Activated CD8-positive, alpha-beta memory T cell treated with anti-CD3 and anti-CD28 coated beads, Interleukin-2, amount 10 ng/mL, durations not matched to agents 7 days and 5 days (primary cell): Measurements from ENCODE around the gene CLIP1. TPM values are rescaled to one million over a fixed set of nuclear protein-coding genes. Genes with fewer than 3 reads are reported as not detected.
"Not testable (repeated sequence)": the region's sequence is repeated elsewhere in the genome, so short reads cannot be mapped to it uniquely, and the experiment has no call there.

Source experiments
- ATAC-seq: fragments of 150-1000 bp; cut with Tn5 transposase; one replicate; pipeline ENCODE4 v1.10.0; 2021; ENCODE audit warnings: moderate library complexity
- CTCF ChIA-PET: fragments of 350-600 bp; sonication (Branson Sonifier 250); formaldehyde crosslinking; loops from one replicate; lab custom pipeline; 2021; ENCODE audit warnings: antibody characterized with exemption; lab: Charles Lee
- DNase-seq: peaks from one replicate; pipeline ENCODE4 v3.0.0-alpha.2; 2020
- H3K27ac Mint-ChIP-seq: one replicate; pipeline ENCODE4 v1.8.0; 2021; ENCODE audit warnings: mild to moderate bottlenecking, mixed read lengths
- H3K27me3 Mint-ChIP-seq: one replicate; pipeline ENCODE4 v1.8.0; 2021; ENCODE audit warnings: mixed read lengths
- H3K36me3 Mint-ChIP-seq: one replicate; pipeline ENCODE4 v1.8.0; 2021; ENCODE audit warnings: mild to moderate bottlenecking, mixed read lengths
- H3K4me1 Mint-ChIP-seq: one replicate; pipeline ENCODE4 v1.8.0; 2021; ENCODE audit warnings: mixed read lengths
- H3K4me3 Mint-ChIP-seq: one replicate; pipeline ENCODE4 v1.8.0; 2021; ENCODE audit warnings: mild to moderate bottlenecking, moderate library complexity, mixed read lengths
- H3K9me3 Mint-ChIP-seq: one replicate; pipeline ENCODE4 v1.8.0; 2022; ENCODE audit warnings: low read depth, mixed read lengths
- total RNA-seq, 2 experiments: library from RNA; stranded (reverse); gene quantifications; one replicate each; pipeline ENCODE4 v1.2.3, GENCODE V29; 2021

The CLIP1 gene
- total RNA-seq, 2 experiments from 2014 or later: 56.2 to 75.7 TPM

- Mint-ChIP-seq H3K4me1 (peaks cover 3% of the 10 kb centered on the region), H3K27me3 (no peaks in the 10 kb centered on the region), H3K27ac (no peak overlapping the region), H3K9me3 (no peaks in the 10 kb centered on the region), H3K4me3 (no peak overlapping the region), H3K36me3 (peaks cover 12% of the 10 kb centered on the region)
- ATAC-seq: no peak
- CTCF ChIA-PET: interaction anchor here (1.3 kb wide), 1 partner anchor 28 kb away, joined by 3 read pairs; no protein-coding TSS in a partner anchor
- no peak for DNase-seq
These were observed 39.5 kb downstream of the CLIP1 start for GRCh38 chr12:122382919-122383350.

GRCh38 chr12:122381021-122381420, 41.4 kb downstream of the CLIP1 start:
- H3K9me3 Mint-ChIP-seq: no peaks in the 10 kb centered on the region
- ATAC-seq (no peak), DNase-seq (no peak)
- H3K27ac Mint-ChIP-seq: no peak overlapping the region
- H3K27me3 Mint-ChIP-seq: no peaks in the 10 kb centered on the region
- H3K36me3 Mint-ChIP-seq: peaks cover 21% of the 10 kb centered on the region
- CTCF ChIA-PET: interaction anchor here (1.4 to 1.6 kb wide), 2 partner anchors 18 to 25 kb away, joined by 5 to 6 read pairs; no protein-coding TSS in a partner anchor
- H3K4me3 Mint-ChIP-seq: no peak overlapping the region
- H3K4me1 Mint-ChIP-seq: peaks cover 3% of the 10 kb centered on the region

- not testable (repeated sequence) for DNase-seq, H3K27me3 Mint-ChIP-seq, H3K27ac Mint-ChIP-seq, H3K9me3 Mint-ChIP-seq, ATAC-seq, H3K4me3 Mint-ChIP-seq
- Mint-ChIP-seq H3K36me3 (peaks cover 23% of the 10 kb centered on the region), H3K4me1 (peaks cover 13% of the 10 kb centered on the region)
- CTCF ChIA-PET: interaction anchor here (1.3 kb wide), 1 partner anchor 23 kb away, joined by 5 read pairs; no protein-coding TSS in a partner anchor
These were observed 45.7 kb downstream of the CLIP1 start for GRCh38 chr12:122376751-122377150.

GRCh38 chr12:122374707-122375106, 47.8 kb downstream of the CLIP1 start:
- CTCF ChIA-PET: interaction anchor here (0.9 to 1.4 kb wide), 3 partner anchors 19 to 38 kb away, joined by 3 to 7 read pairs (median 6); no protein-coding TSS in a partner anchor
- no peaks in the 10 kb centered on the region for H3K27me3 Mint-ChIP-seq
- H3K4me1 Mint-ChIP-seq: peaks cover 19% of the 10 kb centered on the region
- no peak overlapping the region for H3K4me3 Mint-ChIP-seq
- no peaks in the 10 kb centered on the region for H3K9me3 Mint-ChIP-seq
- ATAC-seq: no peak
- H3K36me3 Mint-ChIP-seq: peaks cover 21% of the 10 kb centered on the region
- no peak for DNase-seq
- H3K27ac Mint-ChIP-seq: no peak overlapping the region

- H3K9me3 Mint-ChIP-seq: no peaks in the 10 kb centered on the region
These were observed 50.9 kb downstream of the CLIP1 start for GRCh38 chr12:122371475-122372045.

GRCh38 chr12:122368361-122369073, 54.0 kb downstream of the CLIP1 start:
- CTCF ChIA-PET: interaction anchor here (1.6 kb wide), 1 partner anchor 12 kb away, joined by 6 read pairs; no protein-coding TSS in a partner anchor
- DNase-seq: no peak
- Mint-ChIP-seq H3K4me1 (peaks cover 30% of the 10 kb centered on the region), H3K27ac (no peak overlapping the region), H3K36me3 (peaks cover 29% of the 10 kb centered on the region), H3K27me3 (no peaks in the 10 kb centered on the region), H3K9me3 (no peaks in the 10 kb centered on the region), H3K4me3 (no peak overlapping the region)
- ATAC-seq: no peak

More at GRCh38 chr12:122371475-122372045, 50.9 kb downstream of the CLIP1 start:
- ATAC-seq (no peak), DNase-seq (no peak)
- CTCF ChIA-PET: interaction anchor here (1.7 kb wide), 1 partner anchor 16 kb away, joined by 5 read pairs; no protein-coding TSS in a partner anchor
- Mint-ChIP-seq H3K27me3 (no peaks in the 10 kb centered on the region), H3K27ac (peak overlapping the region; percentile 13), H3K4me1 (peaks cover 30% of the 10 kb centered on the region), H3K36me3 (peaks cover 26% of the 10 kb centered on the region), H3K4me3 (no peak overlapping the region)

GRCh38 chr12:122367632-122368031, 54.8 kb downstream of the CLIP1 start:
- not testable (repeated sequence) for H3K27ac Mint-ChIP-seq
- peaks cover 30% of the 10 kb centered on the region for H3K36me3 Mint-ChIP-seq

GRCh38 chr12:122366685-122367475, 55.6 kb downstream of the CLIP1 start:
- peak overlapping the region; percentile 53 for H3K27ac Mint-ChIP-seq

More at GRCh38 chr12:122367632-122368031, 54.8 kb downstream of the CLIP1 start:
- DNase-seq, H3K27me3 Mint-ChIP-seq, H3K4me3 Mint-ChIP-seq, H3K9me3 Mint-ChIP-seq, ATAC-seq: not testable (repeated sequence)
- CTCF ChIA-PET: interaction anchor here (0.8 to 1.6 kb wide), 2 partner anchors 9 to 12 kb away, joined by 3 to 6 read pairs; no protein-coding TSS in a partner anchor
- H3K4me1 Mint-ChIP-seq: peaks cover 29% of the 10 kb centered on the region

GRCh38 chr12:122365226-122365625, 57.2 kb downstream of the CLIP1 start:
- not testable (repeated sequence) for H3K9me3 Mint-ChIP-seq, DNase-seq, H3K27me3 Mint-ChIP-seq, H3K27ac Mint-ChIP-seq, H3K4me3 Mint-ChIP-seq, ATAC-seq
- CTCF ChIA-PET: interaction anchor here (3.8 kb wide), 1 partner anchor 10 kb away, joined by 14 read pairs; no protein-coding TSS in a partner anchor
- Mint-ChIP-seq H3K36me3 (peaks cover 33% of the 10 kb centered on the region), H3K4me1 (peaks cover 14% of the 10 kb centered on the region)

More at GRCh38 chr12:122366685-122367475, 55.6 kb downstream of the CLIP1 start:
- no peak for ATAC-seq
- H3K27me3 Mint-ChIP-seq: no peaks in the 10 kb centered on the region
- H3K36me3 Mint-ChIP-seq: peaks cover 28% of the 10 kb centered on the region
- DNase-seq: no peak
- H3K4me3 Mint-ChIP-seq: no peak overlapping the region
- peaks cover 24% of the 10 kb centered on the region for H3K4me1 Mint-ChIP-seq
- no peaks in the 10 kb centered on the region for H3K9me3 Mint-ChIP-seq
- CTCF ChIA-PET: interaction anchor here (0.8 to 3.8 kb wide), 2 partner anchors 9 to 12 kb away, joined by 3 to 14 read pairs; no protein-coding TSS in a partner anchor

GRCh38 chr12:122363782-122364181, 58.7 kb downstream of the CLIP1 start:
- Mint-ChIP-seq H3K27me3 (no peaks in the 10 kb centered on the region), H3K27ac (no peak overlapping the region), H3K9me3 (no peaks in the 10 kb centered on the region), H3K36me3 (peaks cover 28% of the 10 kb centered on the region), H3K4me1 (peaks cover 14% of the 10 kb centered on the region), H3K4me3 (no peak overlapping the region)
- DNase-seq: no peak
- CTCF ChIA-PET: interaction anchor here (3.8 kb wide), 1 partner anchor 9 kb away, joined by 14 read pairs; no protein-coding TSS in a partner anchor
- ATAC-seq: no peak

- no peak overlapping the region for H3K4me3 Mint-ChIP-seq
- DNase-seq (no peak), ATAC-seq (no peak)
- H3K27me3 Mint-ChIP-seq: no peaks in the 10 kb centered on the region
- H3K4me1 Mint-ChIP-seq: peaks cover 12% of the 10 kb centered on the region
- CTCF ChIA-PET: no interaction called here
- no peaks in the 10 kb centered on the region for H3K9me3 Mint-ChIP-seq
- no peak overlapping the region for H3K27ac Mint-ChIP-seq
- H3K36me3 Mint-ChIP-seq: peaks cover 22% of the 10 kb centered on the region
These were observed 59.7 kb downstream of the CLIP1 start for GRCh38 chr12:122362755-122363154.

- DNase-seq, H3K4me3 Mint-ChIP-seq, H3K27ac Mint-ChIP-seq, H3K4me1 Mint-ChIP-seq, ATAC-seq, H3K27me3 Mint-ChIP-seq, H3K9me3 Mint-ChIP-seq: not testable (repeated sequence)
- H3K36me3 Mint-ChIP-seq: peaks cover 28% of the 10 kb centered on the region
- CTCF ChIA-PET: interaction anchor here (0.7 to 0.9 kb wide), 2 partner anchors 9 to 250 kb away, joined by 3 read pairs; no protein-coding TSS in a partner anchor
These were observed 64.1 kb downstream of the CLIP1 start for GRCh38 chr12:122358403-122358802.
